Thymus (tissue), 11 donors: ENCODE measurements around the gene ZSWIM5. TPM values are rescaled to one million over a fixed set of nuclear protein-coding genes. Genes with fewer than 3 reads are reported as not detected.
A peak's percentile ranks its signal among the peaks of the same experiment; 100 is the strongest.
"Not testable (repeated sequence)": the region's sequence is repeated elsewhere in the genome, so short reads cannot be mapped to it uniquely, and the experiment has no call there.

Source experiments
- DNase-seq, 9 donors: peaks; one replicate each; pipeline ENCODE4 v3.0.0-alpha.2; 2013; ENCODE audit warnings: low spot score in 9 of 9, low read depth in 6 of 9, missing footprints in 1 of 9
- H3K27ac ChIP-seq, 2 donors: one replicate each; pipeline ENCODE4 v1.5.1; 2013; ENCODE audit warnings: control low read depth in 1 of 2, low read depth in 1 of 2, low read length in 1 of 2, mild to moderate bottlenecking in 1 of 2, moderate library complexity in 1 of 2
- H3K27me3 ChIP-seq, 2 donors: one replicate each; pipeline ENCODE4 v1.5.1; 2013; ENCODE audit warnings: low read length in 1 of 2; ENCODE audit not compliant: control insufficient read depth in 2 of 2, insufficient read depth in 1 of 2
- H3K36me3 ChIP-seq, 2 donors: one replicate each; pipeline ENCODE4 v1.5.1; 2013; ENCODE audit warnings: low read length in 1 of 2, mild to moderate bottlenecking in 1 of 2, moderate library complexity in 1 of 2; ENCODE audit not compliant: control insufficient read depth in 2 of 2, insufficient read depth in 2 of 2
- H3K4me1 ChIP-seq, 2 donors: one replicate each; pipeline ENCODE4 v1.5.1; 2013; ENCODE audit warnings: low read length in 2 of 2; ENCODE audit not compliant: control insufficient read depth in 2 of 2, insufficient read depth in 2 of 2
- H3K4me3 ChIP-seq, 2 donors: one replicate each; pipeline ENCODE4 v1.5.1; 2013; ENCODE audit warnings: low read length in 2 of 2, control low read depth in 1 of 2, mild to moderate bottlenecking in 1 of 2
- H3K9me3 ChIP-seq, 2 donors: one replicate each; pipeline ENCODE4 v1.5.1; 2013; ENCODE audit warnings: low read length in 1 of 2, mild to moderate bottlenecking in 1 of 2; ENCODE audit not compliant: control insufficient read depth in 2 of 2, insufficient read depth in 1 of 2
- WGBS: extraction: QIAGEN DNeasy Blood & Tissue Kit; methylation state at CpG from one replicate; pipeline ENCODE4 v1.1.7; 2013; 5-methylcytosine and 5-hydroxymethylcytosine counted together
- polyA plus RNA-seq: library from polyadenylated mRNA; stranded (reverse); fragments of 200-250 nt; gene quantifications from one replicate; pipeline ENCODE4 v1.2.3, GENCODE V29; 2013
- total RNA-seq: library from RNA; stranded (reverse); fragments of 120-200 nt; gene quantifications from one replicate; pipeline ENCODE4 v1.2.4, GENCODE V29; 2013
- donor health status: healthy.

ZSWIM5 gene
- total and polyA plus RNA-seq, 2 donors = 0.24 to 0.39 TPM

GRCh38 chr1:45135316-45135715 lies 71.1 kb downstream of the ZSWIM5 start:
- DNase-seq = no peak
- 97% methylated on average over 1 of the region's 1 CpG for WGBS
- Histone ChIP-seq H3K4me1 (no peaks in the 10 kb centered on the region), H3K4me3 (no peak overlapping the region), H3K27ac (no peak overlapping the region), H3K9me3 (no peaks in the 10 kb centered on the region), H3K36me3 (no peaks in the 10 kb centered on the region), H3K27me3 (no peaks in the 10 kb centered on the region)

GRCh38 chr1:45134461-45134873 lies 71.9 kb downstream of the ZSWIM5 start:
- no peaks in the 10 kb centered on the region for H3K27me3 ChIP-seq
- no peak overlapping the region for H3K4me3 ChIP-seq
- no peaks in the 10 kb centered on the region for H3K4me1 ChIP-seq
- no peak overlapping the region for H3K27ac ChIP-seq
- no peak for DNase-seq
- H3K36me3 ChIP-seq = no peaks in the 10 kb centered on the region
- no peaks in the 10 kb centered on the region for H3K9me3 ChIP-seq
- WGBS = 98% methylated on average over 2 of the region's 2 CpGs

- not testable (repeated sequence) for DNase-seq, H3K9me3 ChIP-seq, H3K27ac ChIP-seq, H3K4me1 ChIP-seq, H3K27me3 ChIP-seq, H3K4me3 ChIP-seq, H3K36me3 ChIP-seq
- 97% methylated on average over 2 of the region's 2 CpGs for WGBS
Observed at GRCh38 chr1:45132719-45133118, 73.7 kb downstream of the ZSWIM5 start.

GRCh38 chr1:45123358-45123757 lies 83.0 kb downstream of the ZSWIM5 start:
- H3K27ac ChIP-seq = no peak overlapping the region
- no peaks in the 10 kb centered on the region for H3K36me3 ChIP-seq
- DNase-seq = peak in 1 of 9 donors; percentile 18
- no peak overlapping the region for H3K4me3 ChIP-seq
- no peaks in the 10 kb centered on the region for H3K9me3 ChIP-seq
- 68% methylated on average over 2 of the region's 2 CpGs for WGBS
- peaks cover 0 to 4% of the 10 kb centered on the region in 2 donors for H3K4me1 ChIP-seq
- no peaks in the 10 kb centered on the region for H3K27me3 ChIP-seq

- Histone ChIP-seq H3K36me3 (no peaks in the 10 kb centered on the region), H3K4me3 (no peak overlapping the region), H3K27ac (no peak overlapping the region), H3K27me3 (no peaks in the 10 kb centered on the region), H3K4me1 (peaks cover 0 to 4% of the 10 kb centered on the region in 2 donors), H3K9me3 (no peaks in the 10 kb centered on the region)
- WGBS = 96% methylated on average over 1 of the region's 1 CpG
- no peak for DNase-seq
Observed at GRCh38 chr1:45122724-45123123, 83.7 kb downstream of the ZSWIM5 start.

GRCh38 chr1:45117766-45118165 lies 88.6 kb downstream of the ZSWIM5 start:
- H3K4me3 ChIP-seq = no peak overlapping the region
- no peaks in the 10 kb centered on the region for H3K36me3 ChIP-seq
- H3K27ac ChIP-seq = no peak overlapping the region
- no peak for DNase-seq
- 95% methylated on average over 1 of the region's 1 CpG for WGBS
- no peaks in the 10 kb centered on the region for H3K9me3 ChIP-seq
- H3K27me3 ChIP-seq = no peaks in the 10 kb centered on the region
- H3K4me1 ChIP-seq = peaks cover 0 to 2% of the 10 kb centered on the region in 2 donors

GRCh38 chr1:45116820-45117219 lies 89.6 kb downstream of the ZSWIM5 start:
- Histone ChIP-seq H3K27me3 (no peaks in the 10 kb centered on the region), H3K27ac (no peak overlapping the region), H3K4me1 (no peaks in the 10 kb centered on the region), H3K36me3 (no peaks in the 10 kb centered on the region), H3K9me3 (no peaks in the 10 kb centered on the region), H3K4me3 (no peak overlapping the region)
- WGBS = 91% methylated on average over 2 of the region's 2 CpGs
- no peak for DNase-seq

GRCh38 chr1:45116340-45116739 lies 90.1 kb downstream of the ZSWIM5 start:
- H3K9me3 ChIP-seq = no peaks in the 10 kb centered on the region
- no peak overlapping the region for H3K27ac ChIP-seq
- H3K4me1 ChIP-seq = no peaks in the 10 kb centered on the region
- H3K27me3 ChIP-seq = no peaks in the 10 kb centered on the region
- WGBS = 12% methylated on average over 1 of the region's 1 CpG
- peak in 4 of 9 donors; percentile 13 to 51 (median 18) for DNase-seq
- no peaks in the 10 kb centered on the region for H3K36me3 ChIP-seq
- H3K4me3 ChIP-seq = no peak overlapping the region

GRCh38 chr1:45115198-45115597 lies 91.2 kb downstream of the ZSWIM5 start:
- H3K27ac ChIP-seq, H3K9me3 ChIP-seq, DNase-seq, H3K4me3 ChIP-seq, H3K4me1 ChIP-seq, H3K36me3 ChIP-seq, H3K27me3 ChIP-seq: not testable (repeated sequence)
- WGBS = 98% methylated on average over 33 of the region's 33 CpGs

- Histone ChIP-seq H3K4me1 (no peaks in the 10 kb centered on the region), H3K9me3 (no peaks in the 10 kb centered on the region), H3K27ac (no peak overlapping the region), H3K4me3 (no peak overlapping the region), H3K27me3 (no peaks in the 10 kb centered on the region), H3K36me3 (no peaks in the 10 kb centered on the region)
- no peak for DNase-seq
- 95% methylated on average over 3 of the region's 3 CpGs for WGBS
Observed at GRCh38 chr1:45112661-45113060, 93.7 kb downstream of the ZSWIM5 start.
